K562 (cell line): ENCODE data around the gene SLC27A4. TPM values are rescaled to one million over a fixed set of nuclear protein-coding genes. Genes with fewer than 3 reads are reported as not detected.
A peak's percentile ranks its signal among the peaks of the same experiment; 100 is the strongest.

ENCODE experiments used
- ADNP ChIP-seq: fragments of 200-800 bp; sonication (Bioruptor generic); IDR thresholded peaks from 2 replicates; pipeline ENCODE4 v1.6.1; 2016; ENCODE audit warnings: missing genetic modification characterization, missing compliant biosample characterization
- E2F6 ChIP-seq, 2 experiments: IDR thresholded peaks; 2 replicates each; pipeline ENCODE4 v1.6.1; 2011; ENCODE audit warnings: borderline replicate concordance in 1 of 2, control low read depth in 1 of 2, low read depth in 1 of 2, low read length in 1 of 2, mild to moderate bottlenecking in 1 of 2, mixed read lengths in 1 of 2, moderate library complexity in 1 of 2; ENCODE audit not compliant: insufficient read depth in 1 of 2, insufficient read length in 1 of 2, poor library complexity in 1 of 2, severe bottlenecking in 1 of 2; ENCODE audit errors: extremely low read depth in 1 of 2
- FOXJ3 ChIP-seq: sonication (generic); formaldehyde crosslinking; IDR thresholded peaks from 2 replicates; pipeline ENCODE4 v1.4.0; 2020; ENCODE audit warnings: mild to moderate bottlenecking, missing genetic modification reagents
- HMG20A ChIP-seq: fragments of 450-650 bp; formaldehyde crosslinking; conservative IDR thresholded peaks from 2 replicates; pipeline ENCODE4 v1.4.0; 2020; ENCODE audit warnings: mild to moderate bottlenecking, mixed read lengths
- IFI16 ChIP-seq: fragments of 250-450 bp; sonication (Bioruptor Pico); IDR thresholded peaks from 2 replicates; pipeline ENCODE4 v2.1.2; 2022; ENCODE audit warnings: mild to moderate bottlenecking, inconsistent platforms
- KDM2B ChIP-seq: fragments of 250-450 bp; sonication (Bioruptor Pico); IDR thresholded peaks from 2 replicates; pipeline ENCODE4 v1.8.0; 2021; ENCODE audit warnings: mild to moderate bottlenecking, moderate library complexity
- MECOM ChIP-seq: fragments of 250-450 bp; sonication (Bioruptor Pico); IDR thresholded peaks from 2 replicates; pipeline ENCODE4 v1.8.0; 2022; ENCODE audit warnings: inconsistent platforms
- NFRKB ChIP-seq: fragments of 450-650 bp; IDR thresholded peaks from 2 replicates; pipeline ENCODE4 v1.6.1; 2016; ENCODE audit warnings: low read depth
- NONO ChIP-seq, 2 experiments: fragments of 200-400 bp in 1 of 2; fragments of 450-650 bp in 1 of 2; formaldehyde crosslinking in 1 of 2; IDR thresholded peaks; 2 replicates each; pipeline ENCODE4 v1.6.1; 2017; ENCODE audit warnings: low read depth in 2 of 2, mild to moderate bottlenecking in 2 of 2, moderate library complexity in 2 of 2, low read length in 1 of 2
- PHTF2 ChIP-seq: fragments of 250-450 bp; sonication (Bioruptor Pico); IDR thresholded peaks from 2 replicates; pipeline ENCODE4 v1.5.0; 2021; ENCODE audit warnings: mild to moderate bottlenecking
- POLR2A ChIP-seq: fragments of 450-650 bp; conservative IDR thresholded peaks from 2 replicates; pipeline ENCODE4 v1.6.1; 2016
- POLR2B ChIP-seq: fragments of 450-650 bp; IDR thresholded peaks from 2 replicates; pipeline ENCODE4 v1.6.1; 2018; ENCODE audit warnings: low read depth; ENCODE audit not compliant: partially characterized antibody
- RAD51 ChIP-seq: fragments of 450-650 bp; IDR thresholded peaks from 2 replicates; pipeline ENCODE4 v1.7.1; 2016; ENCODE audit warnings: low read depth, mild to moderate bottlenecking, borderline replicate concordance
- RBBP5 ChIP-seq: fragments of 200-600 bp; sonication (generic); IDR thresholded peaks from 2 replicates; pipeline ENCODE4 v1.6.1; 2012; ENCODE audit warnings: borderline replicate concordance, mild to moderate bottlenecking, low read length, control low read depth, inconsistent platforms; ENCODE audit not compliant: insufficient read depth, poor library complexity, severe bottlenecking
- SIX5 ChIP-seq, 2 experiments: IDR thresholded peaks; 2 replicates each; pipeline ENCODE4 v1.6.1; 2011; ENCODE audit warnings: low read length in 2 of 2, borderline replicate concordance in 1 of 2, low read depth in 1 of 2, mild to moderate bottlenecking in 1 of 2, moderate library complexity in 1 of 2; ENCODE audit not compliant: insufficient read depth in 1 of 2
- ZFX ChIP-seq: sonication (generic); formaldehyde crosslinking; IDR thresholded peaks from 2 replicates; pipeline ENCODE4 v1.8.0; 2022; ENCODE audit warnings: mild to moderate bottlenecking, missing genetic modification reagents, moderate library complexity
- ZNF124 ChIP-seq: sonication (generic); formaldehyde crosslinking; IDR thresholded peaks from 2 replicates; pipeline ENCODE4 v1.8.1; 2022; ENCODE audit warnings: missing genetic modification reagents
- ZNF140 ChIP-seq: fragments of 250-450 bp; sonication (Bioruptor Pico); IDR thresholded peaks from 2 replicates; pipeline ENCODE4 v1.8.0; 2021; ENCODE audit warnings: moderate library complexity, mild to moderate bottlenecking, inconsistent platforms
- ZNF347 ChIP-seq: fragments of 450-650 bp; formaldehyde crosslinking; IDR thresholded peaks from 2 replicates; pipeline ENCODE4 v1.4.0; 2020; ENCODE audit warnings: low read depth, mild to moderate bottlenecking, moderate library complexity
- ZZZ3 ChIP-seq: fragments of 450-650 bp; IDR thresholded peaks from 2 replicates; pipeline ENCODE4 v1.6.1; 2016; ENCODE audit warnings: antibody characterized with exemption, mild to moderate bottlenecking, moderate library complexity
- polyA plus RNA-seq, 8 experiments: library from polyadenylated mRNA; depleted of rRNA in 4 of 8; stranded (reverse) in 5 of 8; unstranded in 3 of 8; fragments of >200 nt; fragmentation: Nextera tagmentation in 2 of 8; fragmentation: Illumina TruSeq in 1 of 8; extraction: Ambion mirVana in 2 of 8; extraction: Trizol in 1 of 8; gene quantifications; 2 replicates each; pipeline versions ENCODE4 v1.2.1 to v1.2.3, GENCODE V29; 2011 to 2014; ENCODE audit warnings: inconsistent platforms in 1 of 8, missing spikeins in 1 of 8
- total RNA-seq, 7 experiments: library from RNA; depleted of rRNA in 6 of 7; stranded (reverse); fragments of >200 nt in 6 of 7; fragmentation: Illumina TruSeq in 2 of 7; extraction: Trizol in 2 of 7; gene quantifications; 2 replicates each; pipeline versions ENCODE4 v1.2.1 to v1.2.3, GENCODE V29; 2011 to 2021; ENCODE audit warnings: low replicate concordance in 1 of 7
- TF ChIP-seq, protein P1 (sequence below), 2 experiments: fragments of 450-650 bp in 1 of 2; sonication (generic) in 1 of 2; formaldehyde crosslinking; conservative IDR thresholded peaks; 2 replicates each; pipeline versions ENCODE4 v1.4.0 to v1.8.1; 2020 to 2022; ENCODE audit warnings: mild to moderate bottlenecking in 1 of 2, missing genetic modification reagents in 1 of 2
- TF ChIP-seq, protein P2 (sequence below): fragments of 450-650 bp; IDR thresholded peaks from 2 replicates; pipeline ENCODE4 v1.6.1; 2016
- TF ChIP-seq, protein P3 (sequence below): fragments of 450-650 bp; IDR thresholded peaks from 2 replicates; pipeline ENCODE4 v1.6.1; 2016; ENCODE audit warnings: missing biosample characterization, missing genetic modification characterization

SLC27A4 gene
- total and polyA plus RNA-seq, 9 of the 15 experiments (the other 6 are each of a cell fraction or from before 2014, with no cell fraction given), result 0.25 to 35.7 (median 14.0) TPM

GRCh38 chr9:128340691-128341434, 536 bp downstream of the SLC27A4 start (continued):
- TF ChIP-seq RAD51, result no peak
- no peak for TF ChIP-seq IFI16 (CRISPR knock-in tag)
- TF ChIP-seq ZZZ3, result no peak
- TF ChIP-seq POLR2B, result no peak
- TF ChIP-seq RBBP5, result peak; percentile 83
- peak; percentile 95 for TF ChIP-seq KDM2B (CRISPR knock-in tag)
- no peak for TF ChIP-seq E2F6 (IDR thresholded peaks at IDR 0.05; ENCODE audit: borderline replicate concordance in 1 of 2, extremely low read depth in 1 of 2, insufficient read depth in 1 of 2, insufficient read length in 1 of 2, low read depth in 1 of 2, low read length in 1 of 2, poor library complexity in 1 of 2, severe bottlenecking in 1 of 2)
- TF ChIP-seq ZNF124 (CRISPR knock-in tag), result no peak
- TF ChIP-seq MECOM (CRISPR knock-in tag), result no peak
- no peak for TF ChIP-seq ZNF347
- TF ChIP-seq ZNF140, result no peak
- no peak for TF ChIP-seq HMG20A (CRISPR knock-in tag)
- no peak for TF ChIP-seq FOXJ3 (CRISPR knock-in tag)
- no peak for TF ChIP-seq ADNP (tag)
- TF ChIP-seq, protein P1, sequence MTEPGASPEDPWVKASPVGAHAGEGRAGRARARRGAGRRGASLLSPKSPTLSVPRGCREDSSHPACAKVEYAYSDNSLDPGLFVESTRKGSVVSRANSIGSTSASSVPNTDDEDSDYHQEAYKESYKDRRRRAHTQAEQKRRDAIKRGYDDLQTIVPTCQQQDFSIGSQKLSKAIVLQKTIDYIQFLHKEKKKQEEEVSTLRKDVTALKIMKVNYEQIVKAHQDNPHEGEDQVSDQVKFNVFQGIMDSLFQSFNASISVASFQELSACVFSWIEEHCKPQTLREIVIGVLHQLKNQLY (CRISPR knock-in tag; conservative IDR thresholded peaks at IDR 0.05), result peak in 1 of 2 experiments; percentile 26; a peak in 1 of 4 replicates
- TF ChIP-seq PHTF2 (CRISPR knock-in tag), result no peak
- no peak for TF ChIP-seq POLR2A
- TF ChIP-seq NONO (IDR thresholded peaks at IDR 0.05; ENCODE audit: low read depth in 2 of 2, low read length in 1 of 2), result no peak; a peak in 1 of 4 replicates
- TF ChIP-seq, protein P2, sequence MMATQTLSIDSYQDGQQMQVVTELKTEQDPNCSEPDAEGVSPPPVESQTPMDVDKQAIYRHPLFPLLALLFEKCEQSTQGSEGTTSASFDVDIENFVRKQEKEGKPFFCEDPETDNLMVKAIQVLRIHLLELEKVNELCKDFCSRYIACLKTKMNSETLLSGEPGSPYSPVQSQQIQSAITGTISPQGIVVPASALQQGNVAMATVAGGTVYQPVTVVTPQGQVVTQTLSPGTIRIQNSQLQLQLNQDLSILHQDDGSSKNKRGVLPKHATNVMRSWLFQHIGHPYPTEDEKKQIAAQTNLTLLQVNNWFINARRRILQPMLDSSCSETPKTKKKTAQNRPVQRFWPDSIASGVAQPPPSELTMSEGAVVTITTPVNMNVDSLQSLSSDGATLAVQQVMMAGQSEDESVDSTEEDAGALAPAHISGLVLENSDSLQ, result no peak
- TF ChIP-seq NFRKB, result no peak
- TF ChIP-seq ZFX (CRISPR knock-in tag), result no peak
- TF ChIP-seq SIX5 (IDR thresholded peaks at IDR 0.05; ENCODE audit: borderline replicate concordance in 1 of 2, insufficient read depth in 1 of 2, low read depth in 1 of 2, low read length in 2 of 2), result no peak
- TF ChIP-seq, protein P3, sequence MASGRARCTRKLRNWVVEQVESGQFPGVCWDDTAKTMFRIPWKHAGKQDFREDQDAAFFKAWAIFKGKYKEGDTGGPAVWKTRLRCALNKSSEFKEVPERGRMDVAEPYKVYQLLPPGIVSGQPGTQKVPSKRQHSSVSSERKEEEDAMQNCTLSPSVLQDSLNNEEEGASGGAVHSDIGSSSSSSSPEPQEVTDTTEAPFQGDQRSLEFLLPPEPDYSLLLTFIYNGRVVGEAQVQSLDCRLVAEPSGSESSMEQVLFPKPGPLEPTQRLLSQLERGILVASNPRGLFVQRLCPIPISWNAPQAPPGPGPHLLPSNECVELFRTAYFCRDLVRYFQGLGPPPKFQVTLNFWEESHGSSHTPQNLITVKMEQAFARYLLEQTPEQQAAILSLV (tag), result no peak
